ENCODE results near the gene ARL5C.

ARL5C gene

DNA sequence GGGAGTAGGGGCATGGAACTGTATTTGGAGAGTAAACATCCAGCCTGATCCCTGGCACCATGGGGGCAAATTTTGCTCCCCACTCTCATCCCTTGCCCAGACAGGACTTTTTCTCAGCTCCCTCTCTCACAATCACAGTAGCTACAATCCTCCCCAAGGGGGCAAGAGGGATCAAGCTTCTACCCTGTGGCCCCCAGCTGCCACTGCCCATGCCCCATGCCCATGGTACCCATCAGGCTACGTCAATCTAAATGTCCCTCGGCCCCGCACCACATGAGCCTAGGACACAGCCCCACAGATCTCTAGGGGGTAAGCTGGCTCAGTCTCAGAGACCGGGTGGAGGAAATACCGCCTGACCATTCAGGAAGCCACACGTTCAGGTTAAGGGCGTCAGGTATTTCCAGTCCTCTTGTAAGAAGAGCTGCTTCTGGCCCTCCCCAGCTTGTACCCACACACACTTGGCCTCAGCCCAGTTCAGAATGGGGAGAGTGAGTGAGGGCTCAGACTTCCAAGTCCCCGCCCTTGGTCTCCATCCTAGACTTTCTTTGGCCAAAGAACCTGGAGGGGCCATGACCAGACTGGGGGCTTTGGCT lies 29.7 kb upstream of the ARL5C start:
- POLR2A ChIA-PET = interaction anchor here (0.9 to 1.5 kb wide), 4 partner anchors 10 to 49 kb away, joined by 3 to 4 read pairs (median 4); no protein-coding TSS in a partner anchor
- Histone ChIP-seq H3K27ac (ENCODE audit: extremely low read depth, low read depth, low read length) (peak overlapping the region; percentile 21; the same call in 1 of the 2 replicates), H3K4me3 (ENCODE audit: low read depth, low read length) (no peak overlapping the region), H3K4me1 (ENCODE audit: control insufficient read depth, insufficient read depth, low read length) (peaks cover 19% of the 10 kb centered on the region; the same call in 1 of the 2 replicates), H3K9me3 (ENCODE audit: control insufficient read depth, insufficient read depth, low read depth, low read length) (no peaks in the 10 kb centered on the region), H3K36me3 (ENCODE audit: control insufficient read depth in 2 of 2, insufficient read depth in 1 of 2, low read length in 2 of 2) (peaks cover 13 to 38% of the 10 kb centered on the region in 2 experiments)
- TF ChIP-seq, protein P1, sequence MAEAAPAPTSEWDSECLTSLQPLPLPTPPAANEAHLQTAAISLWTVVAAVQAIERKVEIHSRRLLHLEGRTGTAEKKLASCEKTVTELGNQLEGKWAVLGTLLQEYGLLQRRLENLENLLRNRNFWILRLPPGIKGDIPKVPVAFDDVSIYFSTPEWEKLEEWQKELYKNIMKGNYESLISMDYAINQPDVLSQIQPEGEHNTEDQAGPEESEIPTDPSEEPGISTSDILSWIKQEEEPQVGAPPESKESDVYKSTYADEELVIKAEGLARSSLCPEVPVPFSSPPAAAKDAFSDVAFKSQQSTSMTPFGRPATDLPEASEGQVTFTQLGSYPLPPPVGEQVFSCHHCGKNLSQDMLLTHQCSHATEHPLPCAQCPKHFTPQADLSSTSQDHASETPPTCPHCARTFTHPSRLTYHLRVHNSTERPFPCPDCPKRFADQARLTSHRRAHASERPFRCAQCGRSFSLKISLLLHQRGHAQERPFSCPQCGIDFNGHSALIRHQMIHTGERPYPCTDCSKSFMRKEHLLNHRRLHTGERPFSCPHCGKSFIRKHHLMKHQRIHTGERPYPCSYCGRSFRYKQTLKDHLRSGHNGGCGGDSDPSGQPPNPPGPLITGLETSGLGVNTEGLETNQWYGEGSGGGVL (tag by site-specific recombination; IDR thresholded peaks at IDR 0.05) = 0 out of 2 replicates have a peak, but pooled peaks have one; percentile 3
- peak; percentile 48 for TF ChIP-seq GLIS1 (tag by site-specific recombination; IDR thresholded peaks at IDR 0.05)
- no peak for TF ChIP-seq ZNF292 (tag by site-specific recombination; IDR thresholded peaks at IDR 0.05; ENCODE audit: borderline replicate concordance, low read depth)
- TF ChIP-seq EGR2 (tag by site-specific recombination; IDR thresholded peaks at IDR 0.05; ENCODE audit: low read depth) = peak; percentile 15; the same call in 1 of the 2 replicates
- TF ChIP-seq, protein P2, sequence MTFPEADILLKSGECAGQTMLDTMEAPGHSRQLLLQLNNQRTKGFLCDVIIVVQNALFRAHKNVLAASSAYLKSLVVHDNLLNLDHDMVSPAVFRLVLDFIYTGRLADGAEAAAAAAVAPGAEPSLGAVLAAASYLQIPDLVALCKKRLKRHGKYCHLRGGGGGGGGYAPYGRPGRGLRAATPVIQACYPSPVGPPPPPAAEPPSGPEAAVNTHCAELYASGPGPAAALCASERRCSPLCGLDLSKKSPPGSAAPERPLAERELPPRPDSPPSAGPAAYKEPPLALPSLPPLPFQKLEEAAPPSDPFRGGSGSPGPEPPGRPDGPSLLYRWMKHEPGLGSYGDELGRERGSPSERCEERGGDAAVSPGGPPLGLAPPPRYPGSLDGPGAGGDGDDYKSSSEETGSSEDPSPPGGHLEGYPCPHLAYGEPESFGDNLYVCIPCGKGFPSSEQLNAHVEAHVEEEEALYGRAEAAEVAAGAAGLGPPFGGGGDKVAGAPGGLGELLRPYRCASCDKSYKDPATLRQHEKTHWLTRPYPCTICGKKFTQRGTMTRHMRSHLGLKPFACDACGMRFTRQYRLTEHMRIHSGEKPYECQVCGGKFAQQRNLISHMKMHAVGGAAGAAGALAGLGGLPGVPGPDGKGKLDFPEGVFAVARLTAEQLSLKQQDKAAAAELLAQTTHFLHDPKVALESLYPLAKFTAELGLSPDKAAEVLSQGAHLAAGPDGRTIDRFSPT (tag by site-specific recombination; IDR thresholded peaks at IDR 0.05) = peak; percentile 78
- TF ChIP-seq, protein P3, sequence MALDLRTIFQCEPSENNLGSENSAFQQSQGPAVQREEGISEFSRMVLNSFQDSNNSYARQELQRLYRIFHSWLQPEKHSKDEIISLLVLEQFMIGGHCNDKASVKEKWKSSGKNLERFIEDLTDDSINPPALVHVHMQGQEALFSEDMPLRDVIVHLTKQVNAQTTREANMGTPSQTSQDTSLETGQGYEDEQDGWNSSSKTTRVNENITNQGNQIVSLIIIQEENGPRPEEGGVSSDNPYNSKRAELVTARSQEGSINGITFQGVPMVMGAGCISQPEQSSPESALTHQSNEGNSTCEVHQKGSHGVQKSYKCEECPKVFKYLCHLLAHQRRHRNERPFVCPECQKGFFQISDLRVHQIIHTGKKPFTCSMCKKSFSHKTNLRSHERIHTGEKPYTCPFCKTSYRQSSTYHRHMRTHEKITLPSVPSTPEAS (tag by site-specific recombination; IDR thresholded peaks at IDR 0.05) = no peak
- TF ChIP-seq SP2 (tag by site-specific recombination; IDR thresholded peaks at IDR 0.05) = no peak
- TF ChIP-seq, protein P4, sequence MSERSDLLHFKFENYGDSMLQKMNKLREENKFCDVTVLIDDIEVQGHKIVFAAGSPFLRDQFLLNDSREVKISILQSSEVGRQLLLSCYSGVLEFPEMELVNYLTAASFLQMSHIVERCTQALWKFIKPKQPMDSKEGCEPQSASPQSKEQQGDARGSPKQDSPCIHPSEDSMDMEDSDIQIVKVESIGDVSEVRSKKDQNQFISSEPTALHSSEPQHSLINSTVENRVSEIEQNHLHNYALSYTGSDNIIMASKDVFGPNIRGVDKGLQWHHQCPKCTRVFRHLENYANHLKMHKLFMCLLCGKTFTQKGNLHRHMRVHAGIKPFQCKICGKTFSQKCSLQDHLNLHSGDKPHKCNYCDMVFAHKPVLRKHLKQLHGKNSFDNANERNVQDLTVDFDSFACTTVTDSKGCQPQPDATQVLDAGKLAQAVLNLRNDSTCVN (tag by site-specific recombination; optimal IDR thresholded peaks at IDR 0.05) = peak; percentile 3
- CTCF ChIA-PET = interaction anchor here (0.6 to 3.5 kb wide), 10 partner anchors 11 to 846 kb away, joined by 3 to 28 read pairs (median 6); no protein-coding TSS in a partner anchor

DNA sequence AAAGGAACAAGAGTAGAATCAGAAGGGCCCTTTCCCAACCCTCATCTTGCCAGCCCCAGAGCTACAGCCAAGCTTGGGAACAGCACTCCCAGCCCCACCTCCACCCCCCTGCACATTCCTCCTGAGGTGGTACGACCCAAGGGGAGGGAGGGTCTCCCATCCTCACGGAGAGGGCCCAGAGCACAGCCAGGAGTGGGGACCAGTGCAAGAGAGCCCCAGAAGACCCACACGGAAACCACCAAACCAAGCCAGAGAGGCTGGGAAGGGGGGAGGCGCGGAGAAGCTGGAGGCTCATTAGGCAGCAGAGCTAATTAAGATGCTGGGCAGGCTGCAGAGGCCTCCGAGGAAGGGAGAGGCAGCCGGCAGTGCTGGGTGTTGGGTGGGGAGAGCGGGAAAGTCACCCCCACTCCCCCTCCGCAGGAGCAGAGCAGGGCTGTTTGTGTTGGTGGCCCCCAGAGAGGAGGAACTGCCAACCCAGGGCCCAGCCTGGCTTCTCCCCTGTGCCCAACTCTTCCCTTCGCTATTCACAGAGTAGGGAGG lies 29.1 kb upstream of the ARL5C start:
- Histone ChIP-seq H3K36me3 (ENCODE audit: control insufficient read depth in 2 of 2, insufficient read depth in 1 of 2, low read length in 2 of 2) (peaks cover 19 to 40% of the 10 kb centered on the region in 2 experiments), H3K9me3 (ENCODE audit: control insufficient read depth, insufficient read depth, low read depth, low read length) (no peaks in the 10 kb centered on the region), H3K27ac (ENCODE audit: extremely low read depth, low read depth, low read length) (peak overlapping the region; percentile 21; the same call in 1 of the 2 replicates), H3K4me3 (ENCODE audit: low read depth, low read length) (no peak overlapping the region), H3K4me1 (ENCODE audit: control insufficient read depth, insufficient read depth, low read length) (peaks cover 19% of the 10 kb centered on the region; the same call in 1 of the 2 replicates)
- ChIA-PET POLR2A (interaction anchor here (1.2 to 1.5 kb wide), 3 partner anchors 10 to 30 kb away, joined by 3 to 4 read pairs (median 4); no protein-coding TSS in a partner anchor), CTCF (interaction anchor here (0.6 to 3.5 kb wide), 8 partner anchors 13 to 427 kb away, joined by 3 to 28 read pairs (median 6); no protein-coding TSS in a partner anchor)
- TF ChIP-seq, protein P5, sequence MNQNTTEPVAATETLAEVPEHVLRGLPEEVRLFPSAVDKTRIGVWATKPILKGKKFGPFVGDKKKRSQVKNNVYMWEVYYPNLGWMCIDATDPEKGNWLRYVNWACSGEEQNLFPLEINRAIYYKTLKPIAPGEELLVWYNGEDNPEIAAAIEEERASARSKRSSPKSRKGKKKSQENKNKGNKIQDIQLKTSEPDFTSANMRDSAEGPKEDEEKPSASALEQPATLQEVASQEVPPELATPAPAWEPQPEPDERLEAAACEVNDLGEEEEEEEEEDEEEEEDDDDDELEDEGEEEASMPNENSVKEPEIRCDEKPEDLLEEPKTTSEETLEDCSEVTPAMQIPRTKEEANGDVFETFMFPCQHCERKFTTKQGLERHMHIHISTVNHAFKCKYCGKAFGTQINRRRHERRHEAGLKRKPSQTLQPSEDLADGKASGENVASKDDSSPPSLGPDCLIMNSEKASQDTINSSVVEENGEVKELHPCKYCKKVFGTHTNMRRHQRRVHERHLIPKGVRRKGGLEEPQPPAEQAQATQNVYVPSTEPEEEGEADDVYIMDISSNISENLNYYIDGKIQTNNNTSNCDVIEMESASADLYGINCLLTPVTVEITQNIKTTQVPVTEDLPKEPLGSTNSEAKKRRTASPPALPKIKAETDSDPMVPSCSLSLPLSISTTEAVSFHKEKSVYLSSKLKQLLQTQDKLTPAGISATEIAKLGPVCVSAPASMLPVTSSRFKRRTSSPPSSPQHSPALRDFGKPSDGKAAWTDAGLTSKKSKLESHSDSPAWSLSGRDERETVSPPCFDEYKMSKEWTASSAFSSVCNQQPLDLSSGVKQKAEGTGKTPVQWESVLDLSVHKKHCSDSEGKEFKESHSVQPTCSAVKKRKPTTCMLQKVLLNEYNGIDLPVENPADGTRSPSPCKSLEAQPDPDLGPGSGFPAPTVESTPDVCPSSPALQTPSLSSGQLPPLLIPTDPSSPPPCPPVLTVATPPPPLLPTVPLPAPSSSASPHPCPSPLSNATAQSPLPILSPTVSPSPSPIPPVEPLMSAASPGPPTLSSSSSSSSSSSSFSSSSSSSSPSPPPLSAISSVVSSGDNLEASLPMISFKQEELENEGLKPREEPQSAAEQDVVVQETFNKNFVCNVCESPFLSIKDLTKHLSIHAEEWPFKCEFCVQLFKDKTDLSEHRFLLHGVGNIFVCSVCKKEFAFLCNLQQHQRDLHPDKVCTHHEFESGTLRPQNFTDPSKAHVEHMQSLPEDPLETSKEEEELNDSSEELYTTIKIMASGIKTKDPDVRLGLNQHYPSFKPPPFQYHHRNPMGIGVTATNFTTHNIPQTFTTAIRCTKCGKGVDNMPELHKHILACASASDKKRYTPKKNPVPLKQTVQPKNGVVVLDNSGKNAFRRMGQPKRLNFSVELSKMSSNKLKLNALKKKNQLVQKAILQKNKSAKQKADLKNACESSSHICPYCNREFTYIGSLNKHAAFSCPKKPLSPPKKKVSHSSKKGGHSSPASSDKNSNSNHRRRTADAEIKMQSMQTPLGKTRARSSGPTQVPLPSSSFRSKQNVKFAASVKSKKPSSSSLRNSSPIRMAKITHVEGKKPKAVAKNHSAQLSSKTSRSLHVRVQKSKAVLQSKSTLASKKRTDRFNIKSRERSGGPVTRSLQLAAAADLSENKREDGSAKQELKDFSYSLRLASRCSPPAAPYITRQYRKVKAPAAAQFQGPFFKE (tag by site-specific recombination; IDR thresholded peaks at IDR 0.05; ENCODE audit: borderline replicate concordance) = no peak
- TF ChIP-seq WT1 (tag by site-specific recombination; IDR thresholded peaks at IDR 0.05) (no peak), SP3 (tag by site-specific recombination; IDR thresholded peaks at IDR 0.05) (peak; percentile 33; the same call in 1 of the 2 replicates), TCF7L2 (IDR thresholded peaks at IDR 0.05; ENCODE audit: borderline replicate concordance, low read depth, low read length) (no peak), IKZF3 (tag by site-specific recombination; IDR thresholded peaks at IDR 0.05) (0 out of 2 replicates have a peak, but pooled peaks have one; percentile 3), ZNF837 (tag by site-specific recombination; IDR thresholded peaks at IDR 0.05) (no peak), ZNF302 (tag by site-specific recombination; IDR thresholded peaks at IDR 0.05; ENCODE audit: low read depth) (no peak), ZNF664 (tag by site-specific recombination; IDR thresholded peaks at IDR 0.05) (no peak), ZNF670 (tag by site-specific recombination; IDR thresholded peaks at IDR 0.05; ENCODE audit: low read depth) (no peak), ZNF155 (tag by site-specific recombination; IDR thresholded peaks at IDR 0.05) (no peak)
- TF ChIP-seq, protein P6, sequence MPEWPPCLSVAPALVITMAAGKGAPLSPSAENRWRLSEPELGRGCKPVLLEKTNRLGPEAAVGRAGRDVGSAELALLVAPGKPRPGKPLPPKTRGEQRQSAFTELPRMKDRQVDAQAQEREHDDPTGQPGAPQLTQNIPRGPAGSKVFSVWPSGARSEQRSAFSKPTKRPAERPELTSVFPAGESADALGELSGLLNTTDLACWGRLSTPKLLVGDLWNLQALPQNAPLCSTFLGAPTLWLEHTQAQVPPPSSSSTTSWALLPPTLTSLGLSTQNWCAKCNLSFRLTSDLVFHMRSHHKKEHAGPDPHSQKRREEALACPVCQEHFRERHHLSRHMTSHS (tag by site-specific recombination; IDR thresholded peaks at IDR 0.05) = no peak
